Trophoblast cell (in vitro differentiated cells and primary cell): Measurements from ENCODE around the gene ATP7B.
A peak's percentile ranks its signal among the peaks of the same experiment; 100 is the strongest.

ENCODE experiments used
- DNase-seq, 2 donors: peaks; one replicate each; pipeline ENCODE4 v3.0.0-alpha.2; 2016
- H2AFZ ChIP-seq: 2 replicates; pipeline ENCODE4 v1.6.1; 2013; ENCODE audit warnings: low read length, moderate library complexity, mild to moderate bottlenecking; ENCODE audit not compliant: insufficient read depth, poor library complexity
- H2AK5ac ChIP-seq: 2 replicates; pipeline ENCODE4 v1.6.1; 2013; ENCODE audit warnings: mild to moderate bottlenecking, low read length
- H2BK120ac ChIP-seq: 2 replicates; pipeline ENCODE4 v1.6.1; 2013; ENCODE audit warnings: low read length, mild to moderate bottlenecking, moderate library complexity; ENCODE audit not compliant: insufficient read depth, poor library complexity
- H2BK12ac ChIP-seq: 2 replicates; pipeline ENCODE4 v1.6.1; 2013; ENCODE audit warnings: mild to moderate bottlenecking, low read length, moderate library complexity
- H2BK5ac ChIP-seq: 2 replicates; pipeline ENCODE4 v1.6.1; 2013; ENCODE audit warnings: low read length, low read depth, moderate library complexity, mild to moderate bottlenecking; ENCODE audit not compliant: poor library complexity
- H3K14ac ChIP-seq: 2 replicates; pipeline ENCODE4 v1.6.1; 2013; ENCODE audit warnings: mild to moderate bottlenecking, low read length
- H3K18ac ChIP-seq: 2 replicates; pipeline ENCODE4 v1.6.1; 2013; ENCODE audit warnings: mild to moderate bottlenecking, low read length
- H3K23ac ChIP-seq: 2 replicates; pipeline ENCODE4 v1.6.1; 2013; ENCODE audit warnings: low read length
- H3K27ac ChIP-seq: 2 replicates; pipeline ENCODE4 v1.5.1; 2013; ENCODE audit warnings: low read depth, mild to moderate bottlenecking, inconsistent platforms, low read length, moderate library complexity
- H3K27me3 ChIP-seq: 2 replicates; pipeline ENCODE4 v1.6.1; 2013; ENCODE audit warnings: inconsistent platforms, mild to moderate bottlenecking, low read length, moderate library complexity; ENCODE audit not compliant: insufficient read depth
- H3K36me3 ChIP-seq, 2 experiments: 1 replicate in 1 of 2; 2 replicates in 1 of 2; pipeline ENCODE4 v1.6.1; 2013; ENCODE audit warnings: low read length in 2 of 2, mild to moderate bottlenecking in 2 of 2, moderate library complexity in 1 of 2; ENCODE audit not compliant: insufficient read depth in 2 of 2, control insufficient read depth in 1 of 2
- H3K4ac ChIP-seq: 2 replicates; pipeline ENCODE4 v1.6.1; 2013; ENCODE audit warnings: low read depth, mild to moderate bottlenecking, low read length, moderate library complexity
- H3K4me1 ChIP-seq, 2 experiments: 1 replicate in 1 of 2; 2 replicates in 1 of 2; pipeline ENCODE4 v1.6.1; 2013; ENCODE audit warnings: low read length in 2 of 2, mild to moderate bottlenecking in 2 of 2, moderate library complexity in 1 of 2; ENCODE audit not compliant: insufficient read depth in 2 of 2, control insufficient read depth in 1 of 2
- H3K4me2 ChIP-seq: 2 replicates; pipeline ENCODE4 v1.6.1; 2013; ENCODE audit warnings: inconsistent platforms, mild to moderate bottlenecking, low read length, moderate library complexity
- H3K4me3 ChIP-seq: 2 replicates; pipeline ENCODE4 v1.5.1; 2013; ENCODE audit warnings: mild to moderate bottlenecking, low read depth, low read length, inconsistent platforms
- H3K79me1 ChIP-seq: one replicate; pipeline ENCODE4 v1.6.1; 2013; ENCODE audit warnings: low read length
- H3K79me2 ChIP-seq: 2 replicates; pipeline ENCODE4 v1.6.1; 2013; ENCODE audit warnings: low read length, mild to moderate bottlenecking; ENCODE audit not compliant: control insufficient read depth, insufficient read depth, poor library complexity
- H3K9ac ChIP-seq: 2 replicates; pipeline ENCODE4 v1.6.1; 2013; ENCODE audit warnings: mild to moderate bottlenecking, low read length
- H3K9me3 ChIP-seq: 2 replicates; pipeline ENCODE4 v1.6.1; 2013; ENCODE audit warnings: low read depth, mild to moderate bottlenecking, control low read depth, inconsistent platforms, low read length; ENCODE audit not compliant: insufficient read depth
- H4K12ac ChIP-seq: 2 replicates; pipeline ENCODE4 v1.6.1; 2013; ENCODE audit warnings: low read depth, mild to moderate bottlenecking, low read length, moderate library complexity
- H4K8ac ChIP-seq: 2 replicates; pipeline ENCODE4 v1.6.1; 2013; ENCODE audit warnings: low read depth, mild to moderate bottlenecking, low read length, moderate library complexity
- H4K91ac ChIP-seq: one replicate; pipeline ENCODE4 v1.6.1; 2013; ENCODE audit warnings: low read depth, mild to moderate bottlenecking, low read length, moderate library complexity
- WGBS: extraction: QIAGEN DNeasy Blood & Tissue Kit; methylation state at CpG from one replicate; pipeline ENCODE4 v1.1.7; 2013; ENCODE audit warnings: missing lambda C conversion rate; ENCODE audit not compliant: insufficient read length, insufficient coverage; ENCODE audit errors: extremely low coverage; 5-methylcytosine and 5-hydroxymethylcytosine counted together

The ATP7B gene

DNA sequence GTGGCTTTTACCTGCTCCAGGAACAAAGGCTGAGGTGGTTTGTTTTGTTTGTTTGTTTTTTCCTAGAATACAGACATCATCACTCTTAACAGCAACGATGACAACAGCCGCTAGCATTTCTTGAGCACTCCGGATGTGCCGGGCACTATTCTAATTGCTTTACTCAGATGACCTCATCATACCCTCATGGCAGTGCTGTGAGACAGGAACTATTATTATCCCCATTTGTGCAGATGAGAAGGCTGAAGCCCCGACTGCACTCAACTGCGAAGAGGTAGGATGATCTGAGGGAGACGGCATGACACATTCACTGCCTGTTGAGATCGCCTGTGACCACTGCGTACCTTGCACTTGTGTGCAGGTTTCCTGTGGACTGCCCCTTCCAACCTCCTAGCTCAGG is 83.0 kb downstream of the ATP7B start:
- Histone ChIP-seq H3K9me3 (no peaks in the 10 kb centered on the region), H2BK5ac (no peak overlapping the region), H3K27ac (no peak overlapping the region), H3K23ac (no peak overlapping the region), H3K4me3 (no peak overlapping the region), H2BK120ac (no peak overlapping the region), H3K18ac (no peak overlapping the region), H3K9ac (no peak overlapping the region), H3K4me1 (peaks cover 4 to 7% of the 10 kb centered on the region in 2 experiments), H4K12ac (no peak overlapping the region), H2AK5ac (no peak overlapping the region), H3K36me3 (peaks cover 0 to 3% of the 10 kb centered on the region in 2 experiments), H3K27me3 (no peaks in the 10 kb centered on the region), H3K4ac (no peak overlapping the region), H3K79me1 (no peaks in the 10 kb centered on the region), H3K79me2 (no peaks in the 10 kb centered on the region), H4K8ac (no peak overlapping the region), H3K4me2 (no peak overlapping the region), H4K91ac (no peak overlapping the region), H2BK12ac (no peak overlapping the region), H3K14ac (no peak overlapping the region), H2AFZ (no peak overlapping the region)
- WGBS = no CpG with 5 or more reads among the region's 9 CpGs
- DNase-seq = peak; percentile 59 to 75

GRCh38 chr13:51927129-51927528 is 84.1 kb downstream of the ATP7B start:
- Histone ChIP-seq H3K4me3 (no peak overlapping the region), H2BK5ac (no peak overlapping the region), H3K27ac (no peak overlapping the region), H3K36me3 (peaks cover 6 to 9% of the 10 kb centered on the region in 2 experiments), H2AK5ac (no peak overlapping the region), H3K27me3 (no peaks in the 10 kb centered on the region), H3K4me1 (peaks cover 4 to 7% of the 10 kb centered on the region in 2 experiments), H3K4me2 (no peak overlapping the region), H2BK12ac (no peak overlapping the region), H3K23ac (no peak overlapping the region), H2AFZ (no peak overlapping the region), H3K18ac (no peak overlapping the region), H3K79me2 (no peaks in the 10 kb centered on the region), H3K14ac (no peak overlapping the region), H2BK120ac (no peak overlapping the region), H3K4ac (no peak overlapping the region), H3K9me3 (no peaks in the 10 kb centered on the region), H4K8ac (no peak overlapping the region), H4K91ac (no peak overlapping the region), H4K12ac (no peak overlapping the region), H3K79me1 (no peaks in the 10 kb centered on the region), H3K9ac (no peak overlapping the region)
- WGBS = no CpG with 5 or more reads among the region's 7 CpGs
- no peak for DNase-seq

- no CpG with 5 or more reads among the region's 6 CpGs for WGBS
- H4K8ac ChIP-seq = no peak overlapping the region
- peaks cover 4 to 7% of the 10 kb centered on the region in 2 experiments for H3K4me1 ChIP-seq
- H3K79me1 ChIP-seq = no peaks in the 10 kb centered on the region
- H3K23ac ChIP-seq = no peak overlapping the region
- H2AK5ac ChIP-seq = no peak overlapping the region
- no peak overlapping the region for H3K9ac ChIP-seq
- no peak overlapping the region for H3K27ac ChIP-seq
- H3K14ac ChIP-seq = no peak overlapping the region
- H3K18ac ChIP-seq = no peak overlapping the region
- H2BK5ac ChIP-seq = no peak overlapping the region
- no peak overlapping the region for H3K4me3 ChIP-seq
- H2BK12ac ChIP-seq = no peak overlapping the region
- peaks cover 6 to 9% of the 10 kb centered on the region in 2 experiments for H3K36me3 ChIP-seq
- no peak overlapping the region for H2BK120ac ChIP-seq
- H2AFZ ChIP-seq = no peak overlapping the region
- H3K4me2 ChIP-seq = no peak overlapping the region
- H4K91ac ChIP-seq = no peak overlapping the region
- no peak overlapping the region for H3K4ac ChIP-seq
- no peak for DNase-seq
- H4K12ac ChIP-seq = no peak overlapping the region
- H3K79me2 ChIP-seq = no peaks in the 10 kb centered on the region
- H3K9me3 ChIP-seq = no peaks in the 10 kb centered on the region
- no peaks in the 10 kb centered on the region for H3K27me3 ChIP-seq
These were observed 84.7 kb downstream of the ATP7B start for GRCh38 chr13:51926528-51926885.

DNA sequence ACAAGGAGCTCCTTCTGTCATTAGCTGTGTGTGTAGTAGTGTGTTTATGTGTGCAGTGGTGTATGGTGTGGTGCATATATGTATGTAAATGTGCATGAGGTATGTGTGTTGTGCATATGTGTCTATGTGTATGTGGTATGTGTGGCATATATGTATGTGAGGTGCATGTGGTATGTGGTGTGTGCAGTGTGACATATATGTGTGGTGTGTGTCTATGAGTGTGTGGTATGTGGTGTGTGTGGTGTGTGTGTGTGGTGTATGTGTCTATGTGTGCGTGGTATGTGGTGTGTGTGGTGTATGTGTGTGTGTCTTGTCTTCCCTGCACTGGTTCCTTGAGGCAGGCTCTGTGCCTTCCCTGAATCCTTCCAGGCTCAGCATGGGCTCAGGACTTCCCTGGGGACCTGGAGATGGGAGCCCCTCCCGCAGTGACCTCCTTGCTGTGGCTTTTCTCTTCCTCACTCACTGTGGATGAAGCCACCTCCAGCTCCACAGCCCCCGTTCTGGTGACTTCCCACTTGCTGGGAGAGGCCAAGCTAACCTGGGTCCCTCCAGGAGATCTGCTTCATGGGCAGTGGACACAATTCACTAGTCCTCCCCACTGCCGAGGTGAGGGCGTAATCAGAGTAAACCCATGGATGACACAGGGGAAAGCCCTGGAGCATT is 85.3 kb downstream of the ATP7B start:
- Histone ChIP-seq H3K27ac (no peak overlapping the region), H3K4ac (no peak overlapping the region), H2AFZ (no peak overlapping the region), H3K18ac (no peak overlapping the region), H3K9ac (no peak overlapping the region), H2BK12ac (no peak overlapping the region), H3K4me2 (no peak overlapping the region), H3K9me3 (no peaks in the 10 kb centered on the region), H4K12ac (no peak overlapping the region), H3K79me2 (no peaks in the 10 kb centered on the region), H3K79me1 (no peaks in the 10 kb centered on the region), H3K4me3 (no peak overlapping the region), H2BK120ac (no peak overlapping the region), H3K4me1 (peaks cover 4 to 8% of the 10 kb centered on the region in 2 experiments), H3K23ac (peak overlapping the region; percentile 34), H4K91ac (no peak overlapping the region), H2AK5ac (no peak overlapping the region), H3K14ac (no peak overlapping the region), H2BK5ac (no peak overlapping the region), H4K8ac (no peak overlapping the region), H3K36me3 (peaks cover 6 to 9% of the 10 kb centered on the region in 2 experiments), H3K27me3 (no peaks in the 10 kb centered on the region)
- no CpG with 5 or more reads among the region's 5 CpGs for WGBS
- DNase-seq = no peak
